HCT116 (cell line): ENCODE measurements around the gene MYO1G.

Experiments used
- CEBPB ChIP-seq: IDR thresholded peaks from 2 replicates; pipeline ENCODE4 v1.6.1; 2012; ENCODE audit warnings: low read depth
- CTCF ChIP-seq, 3 experiments: fragments of 200-600 bp in 1 of 3; sonication (generic) in 1 of 3; IDR thresholded peaks in 2 of 3; conservative IDR thresholded peaks in 1 of 3; 2 replicates each; pipeline ENCODE4 v1.5.1; 2012 to 2017; ENCODE audit warnings: low read depth in 2 of 3, low read length in 2 of 3, antibody characterized with exemption in 1 of 3, borderline replicate concordance in 1 of 3, control low read depth in 1 of 3, mild to moderate bottlenecking in 1 of 3, mixed read lengths in 1 of 3, mixed run types in 1 of 3, moderate library complexity in 1 of 3; ENCODE audit not compliant: insufficient read depth in 1 of 3
- EGR1 ChIP-seq: IDR thresholded peaks from 2 replicates; pipeline ENCODE4 v1.6.1; 2012; ENCODE audit warnings: low read depth
- ELF1 ChIP-seq: IDR thresholded peaks from 2 replicates; pipeline ENCODE4 v1.6.1; 2012; ENCODE audit warnings: low read depth, borderline replicate concordance
- EZH2 ChIP-seq: fragments of 200-600 bp; sonication (generic); IDR thresholded peaks from 2 replicates; pipeline ENCODE4 v1.6.1; 2017; ENCODE audit warnings: antibody characterized with exemption, mixed run types
- EZH2phosphoT487 ChIP-seq: fragments of 200-600 bp; IDR thresholded peaks from 2 replicates; pipeline ENCODE4 v1.6.1; 2018; ENCODE audit warnings: antibody characterized with exemption, borderline replicate concordance
- FOSL1 ChIP-seq: IDR thresholded peaks from 2 replicates; pipeline ENCODE4 v1.6.1; 2012; ENCODE audit warnings: low read depth
- POLR2A ChIP-seq: IDR thresholded peaks from 2 replicates; pipeline ENCODE4 v1.7.0; 2011; ENCODE audit warnings: borderline replicate concordance; ENCODE audit not compliant: insufficient read depth, insufficient read length; ENCODE audit errors: extremely low read depth
- POLR2AphosphoS5 ChIP-seq: IDR thresholded peaks from 2 replicates; pipeline ENCODE4 v1.6.1; 2011; ENCODE audit warnings: mild to moderate bottlenecking, low read depth, low read length, moderate library complexity
- RAD21 ChIP-seq: IDR thresholded peaks from 2 replicates; pipeline ENCODE4 v1.6.1; 2012; ENCODE audit warnings: low read depth, mild to moderate bottlenecking
- REST ChIP-seq: IDR thresholded peaks from 2 replicates; pipeline ENCODE4 v1.6.1; 2012; ENCODE audit warnings: low read depth
- TCF7L2 ChIP-seq: IDR thresholded peaks from 2 replicates; pipeline ENCODE4 v1.7.0; 2011; ENCODE audit warnings: borderline replicate concordance, inconsistent platforms; ENCODE audit not compliant: insufficient read depth, insufficient read length; ENCODE audit errors: extremely low read depth
- ZNF274 ChIP-seq: fragments of 200-500 bp; sonication (Bioruptor generic); IDR thresholded peaks from 2 replicates; pipeline ENCODE4 v1.6.1; 2014; ENCODE audit warnings: mild to moderate bottlenecking, low read depth, low read length, inconsistent platforms

DNA sequence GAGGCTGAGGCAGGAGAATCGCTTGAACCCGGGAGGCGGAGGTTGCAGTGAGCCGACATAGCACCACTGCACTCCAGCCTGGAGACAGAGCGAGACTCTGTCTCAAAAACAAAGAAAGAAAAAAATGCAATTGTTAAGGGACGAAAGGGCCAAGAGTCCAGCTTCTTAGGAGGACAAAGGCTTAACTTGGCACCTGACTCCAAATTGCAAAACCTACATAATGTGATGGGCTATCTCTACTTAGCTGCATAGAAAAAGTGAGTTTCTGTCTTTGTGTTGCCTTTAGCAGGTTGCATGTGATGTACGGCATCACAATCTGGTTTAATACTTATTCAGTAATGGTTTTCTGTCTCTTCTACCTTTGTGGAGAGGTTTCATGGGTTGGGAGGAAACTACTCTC lies 8.6 kb upstream of the MYO1G start:
- TF ChIP-seq CTCF (IDR thresholded peaks at IDR 0.05 in 2 of 3, conservative IDR thresholded peaks at IDR 0.05 in 1 of 3; ENCODE audit: borderline replicate concordance in 1 of 3, insufficient read depth in 1 of 3, low read depth in 2 of 3, low read length in 2 of 3), result no peak
- no peak for TF ChIP-seq POLR2AphosphoS5
- no peak for TF ChIP-seq EZH2
- no peak for TF ChIP-seq EZH2phosphoT487
- TF ChIP-seq POLR2A, result no peak
- no peak for TF ChIP-seq REST
- TF ChIP-seq CEBPB, result no peak
- TF ChIP-seq ZNF274, result no peak
- TF ChIP-seq RAD21, result no peak
- TF ChIP-seq TCF7L2, result no peak
- no peak for TF ChIP-seq FOSL1
- TF ChIP-seq EGR1, result no peak
- no peak for TF ChIP-seq ELF1
